Measurements from ENCODE around the gene EIF1AD. TPM values are rescaled to one million over a fixed set of nuclear protein-coding genes. Genes with fewer than 3 reads are reported as not detected.
"Not testable (repeated sequence)": the region's sequence is repeated elsewhere in the genome, so short reads cannot be mapped to it uniquely, and the experiment has no call there.

Gene EIF1AD
- total RNA-seq, 2 experiments from 2014 or later: 31.2 to 31.7 TPM

GRCh38 chr11:66042227-66042995 lies 40.5 kb upstream of the EIF1AD start:
- intact Hi-C loops (cut with micrococcal nuclease): no loop called here
- Mint-ChIP-seq H3K9me3 (no peaks in the 10 kb centered on the region), H3K4me3 (no peak overlapping the region), H3K27ac (no peak overlapping the region), H3K4me1 (ENCODE audit: low read depth) (peaks cover 12% of the 10 kb centered on the region), H3K36me3 (ENCODE audit: low read depth) (no peaks in the 10 kb centered on the region), H3K27me3 (ENCODE audit: low read depth) (no peaks in the 10 kb centered on the region)
- CTCF ChIA-PET: interaction anchor here (1.2 kb wide), 1 partner anchor 10 kb away, joined by 5 read pairs; the partner anchor contains the start of gene SF3B2
- no peak for DNase-seq

GRCh38 chr11:66039765-66040164 lies 37.8 kb upstream of the EIF1AD start:
- DNase-seq: no peak
- Mint-ChIP-seq H3K4me1 (ENCODE audit: low read depth) (peaks cover 2% of the 10 kb centered on the region), H3K27ac (no peak overlapping the region), H3K9me3 (peaks cover 2% of the 10 kb centered on the region), H3K27me3 (ENCODE audit: low read depth) (peaks cover under 1% of the 10 kb centered on the region), H3K36me3 (ENCODE audit: low read depth) (no peaks in the 10 kb centered on the region), H3K4me3 (no peak overlapping the region)
- CTCF ChIA-PET: interaction anchor here (0.6 to 1.0 kb wide), 2 partner anchors 11 to 140 kb away, joined by 3 read pairs; no protein-coding TSS in a partner anchor
- intact Hi-C loops (cut with micrococcal nuclease): no loop called here

GRCh38 chr11:66037327-66037726 lies 35.4 kb upstream of the EIF1AD start:
- H3K36me3 Mint-ChIP-seq (ENCODE audit: low read depth): no peaks in the 10 kb centered on the region
- H3K27ac Mint-ChIP-seq: no peak overlapping the region
- H3K4me1 Mint-ChIP-seq (ENCODE audit: low read depth): no peaks in the 10 kb centered on the region
- CTCF ChIA-PET: interaction anchor here (2.4 to 3.1 kb wide), 2 partner anchors 8 to 15 kb away, joined by 10 to 18 read pairs; no protein-coding TSS in a partner anchor
- intact Hi-C loops (cut with micrococcal nuclease): no loop called here
- H3K27me3 Mint-ChIP-seq (ENCODE audit: low read depth): peaks cover 3% of the 10 kb centered on the region
- peaks cover 2% of the 10 kb centered on the region for H3K9me3 Mint-ChIP-seq
- H3K4me3 Mint-ChIP-seq: no peak overlapping the region
- no peak for DNase-seq

GRCh38 chr11:66036334-66036710 lies 34.4 kb upstream of the EIF1AD start:
- Mint-ChIP-seq H3K4me1 (ENCODE audit: low read depth) (no peaks in the 10 kb centered on the region), H3K27me3 (ENCODE audit: low read depth) (peaks cover 3% of the 10 kb centered on the region), H3K36me3 (ENCODE audit: low read depth) (no peaks in the 10 kb centered on the region), H3K4me3 (no peak overlapping the region), H3K9me3 (peaks cover 2% of the 10 kb centered on the region), H3K27ac (no peak overlapping the region)
- CTCF ChIA-PET: interaction anchor here (2.4 to 3.1 kb wide), 2 partner anchors 9 to 14 kb away, joined by 10 to 18 read pairs; no protein-coding TSS in a partner anchor
- no peak for DNase-seq
- intact Hi-C loops (cut with micrococcal nuclease): no loop called here

GRCh38 chr11:66035653-66036333 lies 33.8 kb upstream of the EIF1AD start:
- peaks cover 3% of the 10 kb centered on the region for H3K27me3 Mint-ChIP-seq (ENCODE audit: low read depth)
- H3K36me3 Mint-ChIP-seq (ENCODE audit: low read depth): no peaks in the 10 kb centered on the region
- intact Hi-C loops (cut with micrococcal nuclease): no loop called here
- no peak for DNase-seq
- CTCF ChIA-PET: interaction anchor here (2.4 to 3.1 kb wide), 2 partner anchors 9 to 13 kb away, joined by 10 to 18 read pairs; no protein-coding TSS in a partner anchor
- no peak overlapping the region for H3K27ac Mint-ChIP-seq
- no peak overlapping the region for H3K4me3 Mint-ChIP-seq
- H3K4me1 Mint-ChIP-seq (ENCODE audit: low read depth): no peaks in the 10 kb centered on the region
- peaks cover 2% of the 10 kb centered on the region for H3K9me3 Mint-ChIP-seq

- intact Hi-C loops (cut with micrococcal nuclease): no loop called here
- Mint-ChIP-seq H3K27ac (no peak overlapping the region), H3K27me3 (ENCODE audit: low read depth) (peaks cover 3% of the 10 kb centered on the region), H3K36me3 (ENCODE audit: low read depth) (no peaks in the 10 kb centered on the region), H3K9me3 (peaks cover 2% of the 10 kb centered on the region), H3K4me1 (ENCODE audit: low read depth) (no peaks in the 10 kb centered on the region), H3K4me3 (no peak overlapping the region)
- no peak for DNase-seq
- CTCF ChIA-PET: interaction anchor here (0.6 to 1.3 kb wide), 2 partner anchors 11 to 12 kb away, joined by 3 read pairs; no protein-coding TSS in a partner anchor
Observed at GRCh38 chr11:66032957-66033735, 31.2 kb upstream of the EIF1AD start.

GRCh38 chr11:66026017-66026529 lies 24.1 kb upstream of the EIF1AD start, which contains the start of gene CATSPER1:
Gene CATSPER1, minus strand, starts transcription at chr11:66026479. Its CDS starts 100 bp downstream, at chr11:66026379.
- Mint-ChIP-seq H3K9me3 (no peaks in the 10 kb centered on the region), H3K4me3 (no peak within 1 kb of the TSS), H3K4me1 (ENCODE audit: low read depth) (peaks cover 4% of the 10 kb centered on the region), H3K27me3 (ENCODE audit: low read depth) (peaks cover 5% of the 10 kb centered on the region), H3K36me3 (ENCODE audit: low read depth) (no peaks in the 10 kb centered on the region), H3K27ac (no peak within 1 kb of the TSS)
- DNase-seq: no peak
- intact Hi-C loops (cut with micrococcal nuclease): no loop called here
- CTCF ChIA-PET: interaction anchor here (2.4 kb wide), 1 partner anchor 19 kb away, joined by 13 read pairs; no protein-coding TSS in a partner anchor

DNA sequence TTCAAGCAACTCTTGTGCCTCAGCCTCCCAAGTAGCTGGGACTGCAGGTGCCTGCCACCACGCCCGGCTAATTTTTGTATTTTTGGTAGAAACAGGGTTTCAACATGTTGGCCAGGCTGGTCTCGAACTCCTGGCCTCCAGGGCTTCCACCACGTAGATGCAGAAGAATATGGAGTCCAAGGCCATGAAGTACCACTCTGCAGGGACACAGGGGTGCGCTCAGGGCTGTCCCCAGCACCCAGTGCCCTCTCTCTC lies 21.2 kb upstream of the EIF1AD start:
- H3K4me1 Mint-ChIP-seq (ENCODE audit: low read depth); H3K27me3 Mint-ChIP-seq (ENCODE audit: low read depth); H3K4me3 Mint-ChIP-seq; H3K9me3 Mint-ChIP-seq; intact Hi-C loops (cut with micrococcal nuclease); H3K27ac Mint-ChIP-seq; H3K36me3 Mint-ChIP-seq (ENCODE audit: low read depth); DNase-seq: not testable (repeated sequence)
- CTCF ChIA-PET: interaction anchor here (0.8 to 2.0 kb wide), 17 partner anchors 8 to 363 kb away, joined by 3 to 16 read pairs (median 5); partner anchors contain the start of genes CCDC85B and SF3B2

DNA sequence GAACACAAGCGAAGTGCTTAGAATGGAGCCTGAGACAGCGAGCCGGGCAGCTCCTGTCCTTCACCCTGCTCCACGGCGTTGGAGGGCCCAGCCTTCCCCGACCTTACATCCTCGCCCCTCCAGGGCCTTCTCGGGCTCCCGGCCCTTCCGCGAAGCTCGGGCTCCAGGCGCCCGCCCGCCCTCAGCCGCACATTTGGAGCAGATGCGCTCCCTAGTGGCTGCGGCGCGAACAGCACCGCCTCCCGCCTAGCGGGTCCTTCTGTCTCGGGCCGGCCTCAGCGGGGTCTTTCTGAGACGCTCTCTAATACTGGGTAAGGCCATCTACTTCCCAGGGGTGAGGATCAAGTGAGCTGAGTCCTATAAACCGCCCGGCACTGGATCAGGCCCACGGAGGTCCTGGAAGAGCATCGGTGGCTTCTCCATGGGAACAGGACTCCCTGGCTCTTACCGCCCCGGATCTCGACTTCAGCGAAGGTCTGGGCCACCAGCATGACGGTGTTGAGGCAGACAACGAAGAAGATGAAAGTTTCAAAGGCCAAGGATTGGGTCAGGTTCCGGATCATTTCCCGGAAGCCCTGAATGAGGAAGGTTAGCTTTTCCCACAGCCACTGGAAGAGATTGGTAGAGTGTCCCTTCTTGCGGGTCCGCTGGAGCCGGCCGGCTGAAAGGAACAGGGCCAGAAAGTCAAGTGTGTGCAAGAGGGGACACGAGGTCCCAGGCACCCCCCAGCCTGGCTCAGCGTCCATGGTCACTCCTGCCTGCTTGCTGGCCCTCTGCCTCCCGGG lies 20.6 kb upstream of the EIF1AD start:
- intact Hi-C loops (cut with micrococcal nuclease): loop anchor here (1.0 kb wide), 2 partner anchors 20 to 33 kb away; partner anchors contain the start of genes BANF1 and EIF1AD
- no peak overlapping the region for H3K27ac Mint-ChIP-seq
- H3K9me3 Mint-ChIP-seq: no peaks in the 10 kb centered on the region
- H3K4me3 Mint-ChIP-seq: peak overlapping the region; percentile 42
- H3K4me1 Mint-ChIP-seq (ENCODE audit: low read depth): peaks cover 5% of the 10 kb centered on the region
- DNase-seq: peak; percentile 81
- H3K27me3 Mint-ChIP-seq (ENCODE audit: low read depth): peaks cover 5% of the 10 kb centered on the region
- CTCF ChIA-PET: interaction anchor here (0.6 to 2.0 kb wide), 34 partner anchors 8 to 513 kb away, joined by 3 to 20 read pairs (median 4); partner anchors contain the start of genes CCDC85B, CST6 and SF3B2
- no peaks in the 10 kb centered on the region for H3K36me3 Mint-ChIP-seq (ENCODE audit: low read depth)

GRCh38 chr11:66020618-66021357 lies 18.8 kb upstream of the EIF1AD start:
- DNase-seq: no peak
- peaks cover 8% of the 10 kb centered on the region for H3K4me1 Mint-ChIP-seq (ENCODE audit: low read depth)
- H3K9me3 Mint-ChIP-seq: no peaks in the 10 kb centered on the region
- no peak overlapping the region for H3K27ac Mint-ChIP-seq
- CTCF ChIA-PET: interaction anchor here (0.6 to 1.7 kb wide), 3 partner anchors 11 to 132 kb away, joined by 3 to 6 read pairs (median 3); partner anchors contain the start of gene FIBP
- intact Hi-C loops (cut with micrococcal nuclease): no loop called here
- no peak overlapping the region for H3K4me3 Mint-ChIP-seq
- H3K36me3 Mint-ChIP-seq (ENCODE audit: low read depth): no peaks in the 10 kb centered on the region
- H3K27me3 Mint-ChIP-seq (ENCODE audit: low read depth): peaks cover 5% of the 10 kb centered on the region

- H3K4me3 Mint-ChIP-seq: no peak overlapping the region
- no peaks in the 10 kb centered on the region for H3K36me3 Mint-ChIP-seq (ENCODE audit: low read depth)
- intact Hi-C loops (cut with micrococcal nuclease): no loop called here
- DNase-seq: no peak
- CTCF ChIA-PET: interaction anchor here (1.2 kb wide), 1 partner anchor 132 kb away, joined by 3 read pairs; the partner anchor contains the start of gene FIBP
- no peaks in the 10 kb centered on the region for H3K9me3 Mint-ChIP-seq
- H3K27me3 Mint-ChIP-seq (ENCODE audit: low read depth): peaks cover 5% of the 10 kb centered on the region
- H3K27ac Mint-ChIP-seq: no peak overlapping the region
- H3K4me1 Mint-ChIP-seq (ENCODE audit: low read depth): peaks cover 8% of the 10 kb centered on the region
Observed at GRCh38 chr11:66020212-66020611, 18.3 kb upstream of the EIF1AD start.
